Hepatocyte (in vitro differentiated cells): ENCODE results near the gene S100P.

ENCODE experiments used
- CTCF ChIP-seq: fragments of 200-600 bp; sonication (generic); IDR thresholded peaks from 2 replicates; pipeline ENCODE4 v1.5.1; 2016; ENCODE audit warnings: antibody characterized with exemption, mild to moderate bottlenecking; ENCODE audit not compliant: poor library complexity
- EZH2 ChIP-seq: fragments of 200-600 bp; sonication (generic); IDR thresholded peaks from 2 replicates; pipeline ENCODE4 v1.6.1; 2016; ENCODE audit warnings: antibody characterized with exemption, mild to moderate bottlenecking, borderline replicate concordance
- EZH2phosphoT487 ChIP-seq: fragments of 200-600 bp; sonication (generic); IDR thresholded peaks from one replicate; pipeline ENCODE4 v1.6.1; 2018; ENCODE audit warnings: antibody characterized with exemption, mild to moderate bottlenecking, low read depth, moderate library complexity; ENCODE audit not compliant: unreplicated experiment, severe bottlenecking

DNA sequence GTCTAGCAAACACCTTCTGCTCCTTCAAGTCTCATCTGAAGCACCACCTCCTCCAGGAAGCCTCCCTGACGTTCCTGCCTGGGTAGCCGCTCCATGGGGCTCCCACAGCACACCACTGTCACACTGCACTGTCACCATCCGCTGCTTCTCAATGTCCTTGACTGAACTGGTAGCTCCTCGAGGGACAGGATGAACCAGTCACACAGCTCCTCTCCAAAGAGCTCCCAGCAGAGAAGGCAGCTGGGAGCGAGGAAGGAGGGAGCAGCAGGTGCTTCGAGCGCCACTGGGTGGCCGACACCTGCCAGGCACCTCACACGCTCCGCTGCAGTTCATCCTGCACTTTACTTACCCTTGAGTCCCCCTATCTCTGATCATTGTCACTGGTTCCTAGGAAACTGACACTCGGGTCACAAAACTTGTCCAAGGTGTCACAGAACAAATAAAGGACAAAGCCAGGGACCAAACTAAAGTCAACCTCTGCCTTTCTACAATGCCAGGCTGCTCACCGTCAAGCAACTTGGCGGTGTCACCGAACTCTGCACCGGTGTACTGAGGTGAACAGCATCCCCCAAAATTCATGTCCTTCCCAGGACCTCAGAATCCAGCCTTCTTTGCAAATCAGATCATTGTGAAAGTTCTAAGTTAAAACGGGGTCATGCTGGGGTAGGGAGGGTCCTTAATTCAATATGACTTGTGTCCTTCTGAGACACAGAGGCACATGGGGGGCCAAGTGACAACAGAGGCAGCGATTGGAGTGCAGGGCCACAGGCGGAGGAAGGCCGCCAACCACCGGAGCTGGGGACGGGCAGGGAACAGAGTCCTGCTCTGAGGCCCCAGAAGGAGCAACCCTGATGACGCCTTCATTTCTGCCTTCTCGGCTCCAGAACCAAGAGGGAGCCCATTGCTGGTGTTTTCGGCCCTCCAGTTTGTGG, 5.5 kb upstream of the S100P start:
- TF ChIP-seq CTCF (peak; percentile 17), EZH2 (no peak), EZH2phosphoT487 (no peak)
